GM10248 (cell line): ENCODE results near the gene ARMC3.

Experiments used
- CTCF ChIA-PET: fragments of 300-600 bp; sonication (Branson Sonifier 250); formaldehyde crosslinking; extraction: SDS; loops from one replicate; lab custom pipeline; 2021; ENCODE audit warnings: antibody characterized with exemption; lab: Yijun Ruan, JAX
- POLR2A ChIA-PET: fragments of 350-650 bp; sonication (Branson Sonifier 250); formaldehyde crosslinking; extraction: SDS; loops from one replicate; lab custom pipeline; 2020; ENCODE audit warnings: antibody characterized with exemption; lab: Yijun Ruan, JAX
- DNase-seq: peaks from one replicate; pipeline ENCODE4 v3.0.0; 2012; ENCODE audit errors: extremely low spot score
- TF ChIP-seq, protein P1 (sequence below): IDR thresholded peaks from 2 replicates; pipeline ENCODE4 v1.5.1; 2012; ENCODE audit warnings: mild to moderate bottlenecking, low read depth; ENCODE audit errors: extremely low read depth, missing control alignments, control extremely low read depth

ARMC3 gene

DNA sequence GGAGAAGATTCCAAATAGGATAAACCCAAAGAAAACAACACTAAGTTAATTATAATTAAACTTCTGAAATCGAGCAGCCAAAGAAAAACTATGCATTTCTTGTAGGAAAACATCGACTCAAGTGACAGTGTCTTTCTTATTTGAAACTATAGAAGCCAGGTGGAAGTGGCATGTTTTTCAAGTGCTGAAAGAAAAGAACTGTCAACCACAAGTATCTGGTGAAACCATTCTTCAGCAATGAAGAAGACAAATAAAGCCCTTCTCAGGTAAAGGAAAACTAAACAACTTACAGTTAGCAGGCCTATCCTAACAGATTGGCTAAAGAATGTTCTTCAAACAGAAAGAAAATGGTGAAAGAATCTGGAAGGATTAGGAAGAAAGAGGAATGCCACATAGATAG, 96.1 kb downstream of the ARMC3 start:
- ChIA-PET CTCF (no interaction called here), POLR2A (no interaction called here)
- TF ChIP-seq, protein P1, sequence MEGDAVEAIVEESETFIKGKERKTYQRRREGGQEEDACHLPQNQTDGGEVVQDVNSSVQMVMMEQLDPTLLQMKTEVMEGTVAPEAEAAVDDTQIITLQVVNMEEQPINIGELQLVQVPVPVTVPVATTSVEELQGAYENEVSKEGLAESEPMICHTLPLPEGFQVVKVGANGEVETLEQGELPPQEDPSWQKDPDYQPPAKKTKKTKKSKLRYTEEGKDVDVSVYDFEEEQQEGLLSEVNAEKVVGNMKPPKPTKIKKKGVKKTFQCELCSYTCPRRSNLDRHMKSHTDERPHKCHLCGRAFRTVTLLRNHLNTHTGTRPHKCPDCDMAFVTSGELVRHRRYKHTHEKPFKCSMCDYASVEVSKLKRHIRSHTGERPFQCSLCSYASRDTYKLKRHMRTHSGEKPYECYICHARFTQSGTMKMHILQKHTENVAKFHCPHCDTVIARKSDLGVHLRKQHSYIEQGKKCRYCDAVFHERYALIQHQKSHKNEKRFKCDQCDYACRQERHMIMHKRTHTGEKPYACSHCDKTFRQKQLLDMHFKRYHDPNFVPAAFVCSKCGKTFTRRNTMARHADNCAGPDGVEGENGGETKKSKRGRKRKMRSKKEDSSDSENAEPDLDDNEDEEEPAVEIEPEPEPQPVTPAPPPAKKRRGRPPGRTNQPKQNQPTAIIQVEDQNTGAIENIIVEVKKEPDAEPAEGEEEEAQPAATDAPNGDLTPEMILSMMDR = no peak
- no peak for DNase-seq

- CTCF ChIA-PET = no interaction called here
- POLR2A ChIA-PET = no interaction called here
- no peak for DNase-seq
- TF ChIP-seq, protein P1 = no peak
Measured at GRCh38 chr10:23031318-23031717, 103.5 kb downstream of the ARMC3 start.

DNA sequence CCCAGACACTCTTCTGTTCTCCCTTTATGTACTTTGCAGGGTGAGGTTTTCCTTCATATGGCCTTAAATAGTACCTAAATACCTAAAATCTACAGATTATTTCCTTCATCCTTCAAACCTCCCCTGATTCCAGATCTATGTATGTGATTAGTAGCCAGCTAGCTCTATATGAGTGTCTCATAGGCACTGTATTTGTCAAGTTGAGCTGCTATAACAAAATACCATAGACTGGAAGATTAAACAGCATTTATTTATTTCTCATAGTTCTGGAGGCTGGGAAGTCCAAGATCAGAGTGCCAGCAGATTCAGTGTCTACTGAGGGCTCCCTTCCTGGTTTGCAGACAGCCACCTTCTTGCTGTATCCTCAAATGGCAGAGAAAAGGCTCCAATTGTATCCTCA, 106.9 kb downstream of the ARMC3 start:
- CTCF ChIA-PET = interaction anchor here (2.1 kb wide), 1 partner anchor 9 kb away, joined by 11 read pairs; no protein-coding TSS in a partner anchor
- TF ChIP-seq, protein P1 = no peak

DNA sequence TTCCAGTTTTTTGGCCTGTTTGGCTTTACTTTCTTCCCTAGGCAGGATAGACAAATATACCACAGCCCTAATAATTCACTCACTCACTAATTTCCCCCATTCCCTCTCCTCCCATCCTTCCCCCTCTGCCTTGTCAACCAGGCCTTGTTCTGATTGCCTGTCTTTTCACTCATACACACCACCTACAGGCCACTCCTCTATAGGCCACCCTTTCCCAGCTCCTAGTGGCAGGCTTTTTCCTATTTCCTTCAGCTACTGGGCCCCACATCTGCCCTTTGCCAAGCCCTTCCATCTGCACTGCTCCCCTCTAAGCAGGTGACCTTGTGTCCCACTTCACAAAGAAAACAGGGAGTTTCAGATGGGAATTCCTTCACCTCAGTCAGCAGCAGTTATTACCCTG, 107.7 kb downstream of the ARMC3 start:
- DNase-seq = no peak
- TF ChIP-seq, protein P1 = no peak
- ChIA-PET CTCF (no interaction called here), POLR2A (no interaction called here)

More for the DNA sequence above, 106.9 kb downstream of the ARMC3 start:
- no peak for DNase-seq
- POLR2A ChIA-PET = no interaction called here

DNA sequence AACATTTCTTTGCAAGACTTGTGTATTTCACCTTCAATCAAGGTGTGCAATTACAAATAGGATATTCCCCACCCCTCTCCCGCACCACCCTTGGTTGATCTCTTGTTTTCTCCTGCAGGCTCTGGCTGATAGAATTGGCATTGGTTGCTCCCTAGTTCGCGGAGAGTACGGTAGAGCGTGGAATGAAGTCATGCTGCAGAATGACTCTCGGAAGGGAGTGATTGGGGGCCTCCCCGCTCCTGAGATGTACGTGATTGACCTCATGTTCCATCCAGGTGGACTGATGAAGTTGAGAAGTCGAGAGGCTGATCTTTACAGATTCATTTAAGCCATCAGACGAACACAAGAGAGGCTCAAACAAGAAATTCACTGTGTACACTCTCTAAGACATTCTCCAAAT, 109.3 kb downstream of the ARMC3 start:
- TF ChIP-seq, protein P1 = no peak
- ChIA-PET CTCF (interaction anchor here (1.3 kb wide), 1 partner anchor 9 kb away, joined by 4 read pairs; no protein-coding TSS in a partner anchor), POLR2A (no interaction called here)
- DNase-seq = no peak

DNA sequence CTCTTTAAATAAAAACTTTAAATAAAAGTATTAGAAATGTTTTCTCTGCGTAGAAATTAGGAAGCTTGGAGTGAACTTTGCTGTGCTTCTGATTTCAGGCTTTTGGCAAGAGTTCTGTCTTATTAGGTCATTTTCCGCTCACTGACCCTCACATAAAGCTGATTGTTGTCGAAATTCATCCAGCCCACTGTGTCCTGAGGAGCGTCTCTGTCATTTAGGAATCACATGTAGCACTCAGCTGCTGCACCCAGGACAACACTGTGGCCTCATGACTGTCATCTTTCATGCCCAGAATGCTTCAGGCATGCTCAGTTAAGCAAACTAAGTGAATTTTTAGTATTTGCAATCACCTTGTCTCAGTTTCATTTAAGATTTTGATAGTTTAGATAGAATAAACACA, 109.7 kb downstream of the ARMC3 start:
- no peak for DNase-seq
- ChIA-PET POLR2A (no interaction called here), CTCF (interaction anchor here (1.3 kb wide), 1 partner anchor 9 kb away, joined by 4 read pairs; no protein-coding TSS in a partner anchor)
- TF ChIP-seq, protein P1 = no peak

DNA sequence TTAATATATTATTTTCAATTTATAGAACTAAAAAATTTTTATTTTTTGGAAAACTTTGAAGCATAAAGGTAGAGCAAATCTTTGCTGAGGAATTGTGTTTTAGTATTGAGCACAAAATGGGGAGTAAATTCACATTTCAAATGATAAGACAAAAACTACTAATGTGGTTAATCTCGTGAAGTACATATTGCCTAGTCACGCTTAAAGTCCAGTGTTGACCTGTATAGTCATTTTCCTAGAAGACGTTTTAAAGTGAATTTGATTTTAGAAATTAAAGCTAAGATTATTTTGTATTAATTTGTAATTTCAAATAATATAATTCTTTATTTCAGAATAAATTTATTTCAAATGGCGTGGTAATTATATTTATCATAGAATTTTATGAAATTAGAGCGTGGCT, 110.3 kb downstream of the ARMC3 start:
- no peak for DNase-seq
- ChIA-PET POLR2A (no interaction called here), CTCF (interaction anchor here (1.3 kb wide), 1 partner anchor 8 kb away, joined by 4 read pairs; no protein-coding TSS in a partner anchor)
- TF ChIP-seq, protein P1 = no peak
